A673 (cell line): Measurements from ENCODE around the gene BACE2. TPM values are rescaled to one million over a fixed set of nuclear protein-coding genes. Genes with fewer than 3 reads are reported as not detected.

Experiments used
- BruUV-seq: library from RNA; stranded (reverse); fragments of 400-500 nt; replicated peaks from 2 replicates; lab custom pipeline; 2021; lab: Mats Ljungman, UMichigan
- CTCF ChIA-PET: fragments of 300-600 bp; sonication (Branson Sonifier 250); formaldehyde crosslinking; loops from one replicate; lab custom pipeline; 2022; ENCODE audit warnings: antibody characterized with exemption; lab: Charles Lee
- POLR2A ChIA-PET: fragments of 300-600 bp; sonication (Branson Sonifier 250); formaldehyde crosslinking; loops from one replicate; lab custom pipeline; 2022; ENCODE audit warnings: antibody characterized with exemption; ENCODE audit not compliant: low non-redundant PET; lab: Charles Lee
- DNase-seq: peaks from one replicate; pipeline ENCODE4 v3.0.0-alpha.2; 2015; ENCODE audit warnings: low spot score
- H3K27ac ChIP-seq: fragments of 200-600 bp; sonication (generic); 2 replicates; pipeline ENCODE4 v1.5.1; 2016; ENCODE audit warnings: mixed run types, low read depth, mild to moderate bottlenecking, mixed read lengths, antibody characterized with exemption, low read length; ENCODE audit not compliant: poor library complexity, severe bottlenecking
- H3K27me3 ChIP-seq: fragments of 200-600 bp; sonication (generic); replicated peaks from 2 replicates; pipeline ENCODE4 v1.6.1; 2017; ENCODE audit warnings: mixed run types, low read depth, mild to moderate bottlenecking, mixed read lengths, antibody characterized with exemption, low read length; ENCODE audit not compliant: insufficient read depth, poor library complexity
- H3K36me3 ChIP-seq: fragments of 200-600 bp; sonication (generic); 2 replicates; pipeline ENCODE4 v1.6.1; 2016; ENCODE audit warnings: mixed run types, mild to moderate bottlenecking, mixed read lengths, antibody characterized with exemption, low read length; ENCODE audit not compliant: insufficient read depth, poor library complexity, severe bottlenecking
- H3K4me1 ChIP-seq: fragments of 200-600 bp; sonication (generic); 2 replicates; pipeline ENCODE4 v1.6.1; 2017; ENCODE audit warnings: mixed run types, mild to moderate bottlenecking, mixed read lengths, antibody characterized with exemption, low read length; ENCODE audit not compliant: insufficient read depth, poor library complexity, severe bottlenecking
- H3K4me3 ChIP-seq: fragments of 200-600 bp; sonication (generic); 2 replicates; pipeline ENCODE4 v1.5.1; 2016; ENCODE audit warnings: low read depth, mixed run types, mild to moderate bottlenecking, mixed read lengths, low read length; ENCODE audit not compliant: poor library complexity, severe bottlenecking
- H3K9me3 ChIP-seq: fragments of 200-600 bp; sonication (generic); 2 replicates; pipeline ENCODE4 v1.6.1; 2016; ENCODE audit warnings: mixed run types, low read depth, mild to moderate bottlenecking, mixed read lengths, antibody characterized with exemption, low read length; ENCODE audit not compliant: poor library complexity, severe bottlenecking
- EZH2 ChIP-seq: fragments of 200-600 bp; sonication (generic); IDR thresholded peaks from 2 replicates; pipeline ENCODE4 v1.6.1; 2017; ENCODE audit warnings: borderline replicate concordance, low read depth, mild to moderate bottlenecking, mixed read lengths, antibody characterized with exemption, low read length; ENCODE audit not compliant: poor library complexity, severe bottlenecking
- intact Hi-C: fragments of 100-400 bp; cut with micrococcal nuclease; formaldehyde crosslinking; loops from one replicate; pipeline ENCODE4 v1.10.0; 2022; ENCODE audit not compliant: unreplicated experiment
- total RNA-seq: library from RNA; stranded (reverse); gene quantifications from 2 replicates; pipeline ENCODE4 v1.2.3, GENCODE V29; 2021
- TF ChIP-seq, protein P1 (sequence below): fragments of 300-800, 200-600 bp; sonication (generic); conservative IDR thresholded peaks from 2 replicates; pipeline ENCODE4 v1.5.1; 2017; ENCODE audit warnings: low read depth, mild to moderate bottlenecking, antibody characterized with exemption, low read length, moderate library complexity, mixed read lengths

The BACE2 gene
- total RNA-seq, 1 experiment from 2014 or later = 6.9 TPM

DNA sequence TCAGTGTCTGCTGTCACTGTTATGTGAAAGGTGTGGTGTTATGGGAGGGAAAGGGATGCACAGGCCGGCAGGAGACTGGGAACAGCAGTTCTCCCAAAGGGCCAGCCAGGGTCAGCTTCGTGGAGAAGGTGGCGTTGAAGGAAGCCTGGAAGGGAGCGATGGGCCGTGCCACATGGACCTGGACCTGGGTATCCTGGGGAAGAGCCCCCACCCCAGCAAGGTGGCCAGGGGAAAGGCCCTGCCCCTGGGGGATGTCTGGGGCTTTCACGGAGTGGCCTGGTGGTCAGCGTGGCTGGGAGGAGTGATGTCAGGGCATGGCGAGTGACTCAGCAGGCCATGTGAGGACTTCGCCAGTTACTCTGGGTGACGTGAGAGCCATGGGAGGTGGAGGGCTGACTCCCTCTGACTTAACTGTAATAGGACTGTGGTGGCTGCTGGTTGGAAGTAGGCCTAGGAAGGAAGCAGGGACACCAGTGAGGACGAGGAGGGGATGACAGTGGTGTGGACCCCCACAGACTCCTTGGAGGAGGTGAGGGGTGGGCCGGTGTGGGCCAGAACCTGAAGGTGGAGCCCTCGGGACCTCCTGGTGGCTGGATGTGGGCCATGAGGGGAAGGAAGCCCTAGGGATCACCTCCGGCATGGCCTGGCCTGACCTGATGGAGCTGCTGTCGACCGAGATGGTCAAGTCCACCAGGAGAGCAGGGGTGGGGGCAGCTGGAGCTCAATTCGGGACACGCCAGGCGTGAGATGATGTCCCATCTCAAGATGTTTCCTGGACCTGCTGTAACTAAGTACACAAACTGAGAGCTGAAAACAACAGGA, 54.5 kb downstream of the BACE2 start:
- no peak for TF ChIP-seq EZH2
- TF ChIP-seq, protein P1, sequence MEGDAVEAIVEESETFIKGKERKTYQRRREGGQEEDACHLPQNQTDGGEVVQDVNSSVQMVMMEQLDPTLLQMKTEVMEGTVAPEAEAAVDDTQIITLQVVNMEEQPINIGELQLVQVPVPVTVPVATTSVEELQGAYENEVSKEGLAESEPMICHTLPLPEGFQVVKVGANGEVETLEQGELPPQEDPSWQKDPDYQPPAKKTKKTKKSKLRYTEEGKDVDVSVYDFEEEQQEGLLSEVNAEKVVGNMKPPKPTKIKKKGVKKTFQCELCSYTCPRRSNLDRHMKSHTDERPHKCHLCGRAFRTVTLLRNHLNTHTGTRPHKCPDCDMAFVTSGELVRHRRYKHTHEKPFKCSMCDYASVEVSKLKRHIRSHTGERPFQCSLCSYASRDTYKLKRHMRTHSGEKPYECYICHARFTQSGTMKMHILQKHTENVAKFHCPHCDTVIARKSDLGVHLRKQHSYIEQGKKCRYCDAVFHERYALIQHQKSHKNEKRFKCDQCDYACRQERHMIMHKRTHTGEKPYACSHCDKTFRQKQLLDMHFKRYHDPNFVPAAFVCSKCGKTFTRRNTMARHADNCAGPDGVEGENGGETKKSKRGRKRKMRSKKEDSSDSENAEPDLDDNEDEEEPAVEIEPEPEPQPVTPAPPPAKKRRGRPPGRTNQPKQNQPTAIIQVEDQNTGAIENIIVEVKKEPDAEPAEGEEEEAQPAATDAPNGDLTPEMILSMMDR = no peak
- Histone ChIP-seq H3K27ac (no peak overlapping the region), H3K9me3 (no peaks in the 10 kb centered on the region), H3K36me3 (no peaks in the 10 kb centered on the region), H3K4me1 (no peaks in the 10 kb centered on the region), H3K4me3 (no peak overlapping the region), H3K27me3 (no peaks in the 10 kb centered on the region)
- no TSS peak for BruUV-seq
- CTCF ChIA-PET = no interaction called here
- no peak for DNase-seq
- intact Hi-C loops = no loop called here
- POLR2A ChIA-PET = no interaction called here

DNA sequence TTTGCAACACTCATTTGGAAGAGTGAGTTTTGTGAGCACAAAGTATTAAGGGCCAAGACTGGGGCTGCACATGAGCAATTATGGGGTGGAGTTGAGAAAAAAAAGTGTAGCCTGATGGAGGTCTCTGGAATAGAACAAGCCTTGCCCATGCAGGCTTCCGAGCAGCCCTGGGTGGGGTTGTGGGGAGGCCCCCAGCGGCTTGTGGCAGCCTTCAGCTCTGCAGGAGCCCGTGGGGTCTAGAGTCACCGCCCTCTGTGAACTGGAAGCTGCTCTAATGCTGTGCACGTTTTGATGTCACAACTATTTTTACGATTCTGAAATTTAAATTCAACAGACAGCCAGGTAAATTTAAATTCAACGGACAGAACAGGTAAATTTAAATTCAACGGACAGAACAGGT, 58.9 kb downstream of the BACE2 start:
- Histone ChIP-seq H3K36me3 (no peaks in the 10 kb centered on the region), H3K9me3 (no peaks in the 10 kb centered on the region), H3K27me3 (no peaks in the 10 kb centered on the region), H3K4me3 (no peak overlapping the region), H3K27ac (no peak overlapping the region), H3K4me1 (no peaks in the 10 kb centered on the region)
- intact Hi-C loops = no loop called here
- CTCF ChIA-PET = no interaction called here
- TF ChIP-seq, protein P1 = no peak
- TF ChIP-seq EZH2 = no peak
- DNase-seq = no peak
- POLR2A ChIA-PET = no interaction called here
- BruUV-seq = no TSS peak

DNA sequence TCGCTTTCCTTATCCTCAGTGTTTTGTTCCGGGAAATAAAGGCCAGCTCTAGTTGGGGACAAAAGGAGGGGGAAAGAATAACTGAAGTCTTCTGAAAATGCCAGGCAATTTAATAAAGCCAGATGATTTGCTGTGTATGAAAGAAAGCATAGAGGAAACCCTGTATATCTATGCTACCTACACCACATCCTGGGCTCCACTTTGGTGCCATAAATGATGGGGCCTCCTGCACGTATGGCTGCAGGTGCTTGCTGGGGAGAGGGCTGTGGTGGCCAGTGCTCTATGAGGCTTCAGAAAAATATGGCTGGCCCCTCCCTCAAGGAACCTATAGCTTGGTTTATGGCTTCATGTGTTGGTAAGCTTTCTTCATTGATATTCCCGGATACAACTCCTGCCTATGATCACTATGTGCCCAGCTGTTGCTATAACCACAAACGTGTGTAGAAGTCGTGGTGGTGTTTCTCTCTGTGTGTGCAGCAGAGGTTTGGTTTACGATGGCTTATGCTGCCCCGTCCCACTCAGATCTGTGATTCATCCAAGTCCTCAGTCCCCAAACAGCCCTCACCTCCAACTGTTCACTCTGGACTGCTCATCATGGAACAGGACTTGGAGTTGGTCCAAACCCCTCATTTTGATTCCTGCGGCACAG, 59.5 kb downstream of the BACE2 start:
- H3K9me3 ChIP-seq = no peaks in the 10 kb centered on the region
- POLR2A ChIA-PET = no interaction called here
- no peaks in the 10 kb centered on the region for H3K27me3 ChIP-seq
- no peak overlapping the region for H3K27ac ChIP-seq
- no peaks in the 10 kb centered on the region for H3K36me3 ChIP-seq
- no peaks in the 10 kb centered on the region for H3K4me1 ChIP-seq
- H3K4me3 ChIP-seq = no peak overlapping the region
- BruUV-seq = no TSS peak
- intact Hi-C loops = no loop called here
- no peak for DNase-seq
- TF ChIP-seq, protein P1 = no peak
- TF ChIP-seq EZH2 = no peak
- CTCF ChIA-PET = no interaction called here
